Ovary (tissue), 10 donors: Measurements from ENCODE around the gene RNMT. TPM values are rescaled to one million over a fixed set of nuclear protein-coding genes. Genes with fewer than 3 reads are reported as not detected.
A peak's percentile ranks its signal among the peaks of the same experiment; 100 is the strongest.
"Not testable (repeated sequence)": the region's sequence is repeated elsewhere in the genome, so short reads cannot be mapped to it uniquely, and the experiment has no call there.

Source experiments
- DNase-seq, 5 donors: peaks; one replicate each; pipeline ENCODE4 v3.0.0-alpha.2; 2019 to 2020
- H3K27ac ChIP-seq, 2 donors: fragments of 200-600 bp; one replicate each; pipeline versions ENCODE4 v1.5.1 to v1.8.0; 2019 to 2022
- H3K27me3 ChIP-seq: fragments of 200-600 bp; one replicate; pipeline ENCODE4 v1.8.0; 2022
- H3K36me3 ChIP-seq: fragments of 200-600 bp; sonication (generic); one replicate; pipeline ENCODE4 v1.5.1; 2019
- H3K4me1 ChIP-seq: one replicate; pipeline ENCODE4 v1.8.1; 2013; ENCODE audit warnings: mild to moderate bottlenecking, moderate library complexity; ENCODE audit not compliant: insufficient read depth
- H3K4me3 ChIP-seq: fragments of 200-600 bp; sonication (generic); one replicate; pipeline ENCODE4 v1.5.1; 2017
- H3K9me3 ChIP-seq, 2 donors: fragments of 200-600 bp in 1 of 2; sonication (generic) in 1 of 2; one replicate each; pipeline versions ENCODE4 v1.5.1 to v1.8.1; 2013 to 2019; ENCODE audit warnings: mild to moderate bottlenecking in 1 of 2, moderate library complexity in 1 of 2
- CTCF ChIP-seq, 3 donors: fragments of 450-650 bp in 2 of 3; fragments of 200-600 bp in 1 of 3; IDR thresholded peaks; one replicate each; pipeline versions ENCODE4 v1.5.1 to v1.8.0; 2016 to 2022; ENCODE audit warnings: antibody characterized with exemption in 3 of 3, mild to moderate bottlenecking in 1 of 3
- EP300 ChIP-seq: sonication (generic); formaldehyde crosslinking; IDR thresholded peaks from one replicate; pipeline ENCODE4 v1.6.1; 2017; ENCODE audit warnings: antibody characterized with exemption
- POLR2A ChIP-seq: fragments of 450-650 bp; IDR thresholded peaks from one replicate; pipeline ENCODE4 v1.6.1; 2017; ENCODE audit warnings: antibody characterized with exemption, mild to moderate bottlenecking, moderate library complexity
- WGBS, 3 donors: extraction: QIAGEN DNeasy Blood & Tissue Kit in 1 of 3; methylation state at CpG; one replicate each; pipeline versions ENCODE4 v1.1.5 to v1.1.7; 2013 to 2017; 5-methylcytosine and 5-hydroxymethylcytosine counted together
- intact Hi-C, 4 donors: fragments of 100-400 bp; cut with DNase I; formaldehyde crosslinking; loops; one replicate each; pipeline versions ENCODE4 v1.11.0 to v1.15.1; 2022 to 2023
- long read RNA-seq, 3 donors: library from polyadenylated mRNA in 2 of 3; unstranded in 2 of 3; transcript quantifications; one replicate each; pipeline ENCODE4 v2.0.0 and lab custom pipeline, GENCODE V29; 2021 to 2026
- polyA plus RNA-seq, 2 donors: library from polyadenylated mRNA; stranded (reverse); fragments of 200-250 nt in 1 of 2; fragments of 350-450 nt in 1 of 2; fragmentation: Illumina TruSeq in 1 of 2; extraction: RNeasy Lipid Tissue Mini Kit (QIAGEN cat#74804) in 1 of 2; gene quantifications; one replicate each; pipeline ENCODE4 v1.2.3, GENCODE V29; 2013 to 2014
- total RNA-seq, 7 donors: library from RNA; depleted of rRNA in 2 of 7; stranded (reverse); fragments of >200 nt in 2 of 7; fragmentation: NEBNext Ultra II Directional in 3 of 7; extraction: Animal tissue kit (Norgen Biotek cat#: 25700) in 3 of 7; gene quantifications; one replicate each; pipeline versions ENCODE4 v1.1.0 to v1.2.4, GENCODE V29; 2016 to 2023
- donor health status: DM: no; HTN: no; CAD: no; lungs with moderate emphysema.
- donor health status: DM: no; HTN: no; CAD: no.
- donor health status: Bipolar disorder and iron deficiency.
- donor health status: DM: yes; HTN: yes; CAD: no.
- donor health status: DM: no; HTN: no; CAD: no.
- donor health status: DM: yes; HTN: yes; CAD: no.

Gene RNMT
- 10 to 100 TPM; 16.7 to 38.3 (median 29.5) TPM for total RNA-seq
- polyA plus RNA-seq = 10 to 100 TPM; 11.1 to 22.9 TPM
- long read RNA-seq, donor 1, partial matches to known transcripts = 17 of 29 reads
- long read RNA-seq, donor 1, other reads (novel, unspliced or antisense) = 9 of 29 reads
- long read RNA-seq, donor 2, full-length matches to known transcripts = 12 of 28 reads
- long read RNA-seq, donor 2, partial matches to known transcripts = 16 of 28 reads
- long read RNA-seq, donor 2, other reads (novel, unspliced or antisense) = 0 of 28 reads
- long read RNA-seq, donor 3, full-length matches to known transcripts = 9 of 13 reads
- long read RNA-seq, donor 3, partial matches to known transcripts = 1 of 13 reads
- long read RNA-seq, donor 3, other reads (novel, unspliced or antisense) = 3 of 13 reads

- WGBS, 3 donors = 0 to 1% (median 0%) methylated on average over 20 to 76 of the region's 76 CpGs
- TF ChIP-seq EP300 (peak; percentile 77), CTCF (IDR thresholded peaks at IDR 0.05) (no peak), POLR2A (peak; percentile 67)
- Histone ChIP-seq H3K27ac (peak within 1 kb of the TSS; percentile 84 to 89), H3K27me3 (no peaks in the 10 kb centered on the region), H3K4me1 (peaks cover 5% of the 10 kb centered on the region), H3K4me3 (peak within 1 kb of the TSS; percentile 97), H3K9me3 (no peaks in the 10 kb centered on the region), H3K36me3 (no peaks in the 10 kb centered on the region)
- intact Hi-C loops = loop anchor here in 2 of 4 donors (5.0 to 10.0 kb wide), 2 partner anchors 592 to 779 kb away; partner anchors contain the start of gene SEH1L (in 1 of the 2)
- DNase-seq = peak; percentile 94 to 96 (median 95)
These were observed at the start of gene RNMT, which contains the start of gene FAM210A for GRCh38 chr18:13726232-13726971. TSS of gene RNMT (plus strand) at chr18:13726673. CDS start at chr18:13731518, 4,845 bp downstream. TSS of gene FAM210A (minus strand) at chr18:13726558. CDS start at chr18:13682077, 44,481 bp downstream.

GRCh38 chr18:13677350-13677749 lies 49.1 kb upstream of the RNMT start:
- H3K27me3 ChIP-seq, H3K36me3 ChIP-seq, H3K27ac ChIP-seq, H3K9me3 ChIP-seq, H3K4me3 ChIP-seq, intact Hi-C loops, DNase-seq, H3K4me1 ChIP-seq: not testable (repeated sequence)
- WGBS, 3 donors = 97 to 98% (median 98%) methylated on average over 13 of the region's 13 CpGs

DNA sequence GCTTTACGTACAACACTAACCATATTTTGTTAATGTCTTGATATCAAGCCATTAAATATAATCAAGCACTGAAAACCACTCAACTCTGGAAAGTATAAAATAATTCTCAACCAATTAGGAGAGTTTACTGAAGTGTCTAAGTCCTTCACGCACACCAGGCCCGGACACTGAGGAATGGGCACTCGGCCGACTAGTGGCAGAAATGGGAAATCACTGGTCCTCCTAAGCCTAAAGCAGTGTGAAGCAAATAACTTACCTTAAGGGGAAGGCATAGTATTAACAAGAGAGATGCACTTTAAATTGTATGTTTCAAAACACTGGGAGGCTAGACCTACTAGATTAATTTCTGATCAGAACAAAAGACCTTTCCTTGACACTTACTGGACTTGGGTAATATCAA lies 45.9 kb upstream of the RNMT start:
- no peak overlapping the region for H3K27ac ChIP-seq

GRCh38 chr18:13681701-13682100 lies 44.8 kb upstream of the RNMT start:
- DNase-seq = no peak
- Histone ChIP-seq H3K27me3 (no peaks in the 10 kb centered on the region), H3K36me3 (no peaks in the 10 kb centered on the region), H3K9me3 (no peaks in the 10 kb centered on the region), H3K27ac (no peak overlapping the region), H3K4me3 (no peak overlapping the region), H3K4me1 (no peaks in the 10 kb centered on the region)
- TF ChIP-seq CTCF (IDR thresholded peaks at IDR 0.05) = no peak
- TF ChIP-seq EP300 = no peak
- TF ChIP-seq POLR2A = no peak
- WGBS, 3 donors = 93 to 96% (median 95%) methylated on average over 6 of the region's 6 CpGs
- intact Hi-C loops = no loop called here

More for the DNA sequence above, 45.9 kb upstream of the RNMT start:
- Histone ChIP-seq H3K9me3 (no peaks in the 10 kb centered on the region), H3K4me1 (no peaks in the 10 kb centered on the region), H3K36me3 (no peaks in the 10 kb centered on the region), H3K4me3 (no peak overlapping the region), H3K27me3 (no peaks in the 10 kb centered on the region)
- no peak for DNase-seq
- intact Hi-C loops = no loop called here
- WGBS, 3 donors = 79 to 89% (median 83%) methylated on average over 5 of the region's 5 CpGs
- TF ChIP-seq EP300 (no peak), CTCF (IDR thresholded peaks at IDR 0.05) (no peak), POLR2A (no peak)
